Measurements from ENCODE around the gene LCE5A. TPM values are rescaled to one million over a fixed set of nuclear protein-coding genes. Genes with fewer than 3 reads are reported as not detected.
A peak's percentile ranks its signal among the peaks of the same experiment; 100 is the strongest.

LCE5A gene
- total RNA-seq, 6 experiments from 2014 or later = not detected

DNA sequence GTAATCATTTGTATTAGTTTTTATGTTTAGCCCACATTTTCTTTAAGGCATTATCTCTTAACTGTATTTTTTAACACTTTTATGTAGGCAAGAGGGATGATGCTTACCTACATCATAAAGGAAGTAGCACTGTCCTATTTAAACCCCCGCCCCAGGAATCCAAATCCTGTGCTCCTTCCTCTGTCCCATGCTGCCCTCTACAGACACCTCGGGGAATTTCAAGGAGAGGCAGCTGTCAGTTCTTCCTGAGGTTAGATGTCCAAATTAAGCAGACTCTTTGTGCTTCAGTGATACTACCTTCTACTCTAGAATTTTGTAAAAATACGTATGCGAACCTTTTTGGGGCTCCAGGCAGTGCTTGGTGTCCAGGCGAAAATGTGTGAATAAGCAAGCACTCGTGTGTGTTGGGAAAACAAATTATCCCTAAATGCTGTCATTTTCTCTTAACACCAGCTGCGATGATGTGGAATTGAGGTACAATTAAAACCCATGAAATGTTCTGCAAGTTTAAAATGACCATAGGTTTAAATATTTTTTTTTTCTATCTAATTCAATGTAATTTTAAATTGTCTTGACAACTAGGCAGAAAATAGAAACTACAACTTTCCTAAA, 22.8 kb downstream of the LCE5A start:
- TF ChIP-seq, protein P1, sequence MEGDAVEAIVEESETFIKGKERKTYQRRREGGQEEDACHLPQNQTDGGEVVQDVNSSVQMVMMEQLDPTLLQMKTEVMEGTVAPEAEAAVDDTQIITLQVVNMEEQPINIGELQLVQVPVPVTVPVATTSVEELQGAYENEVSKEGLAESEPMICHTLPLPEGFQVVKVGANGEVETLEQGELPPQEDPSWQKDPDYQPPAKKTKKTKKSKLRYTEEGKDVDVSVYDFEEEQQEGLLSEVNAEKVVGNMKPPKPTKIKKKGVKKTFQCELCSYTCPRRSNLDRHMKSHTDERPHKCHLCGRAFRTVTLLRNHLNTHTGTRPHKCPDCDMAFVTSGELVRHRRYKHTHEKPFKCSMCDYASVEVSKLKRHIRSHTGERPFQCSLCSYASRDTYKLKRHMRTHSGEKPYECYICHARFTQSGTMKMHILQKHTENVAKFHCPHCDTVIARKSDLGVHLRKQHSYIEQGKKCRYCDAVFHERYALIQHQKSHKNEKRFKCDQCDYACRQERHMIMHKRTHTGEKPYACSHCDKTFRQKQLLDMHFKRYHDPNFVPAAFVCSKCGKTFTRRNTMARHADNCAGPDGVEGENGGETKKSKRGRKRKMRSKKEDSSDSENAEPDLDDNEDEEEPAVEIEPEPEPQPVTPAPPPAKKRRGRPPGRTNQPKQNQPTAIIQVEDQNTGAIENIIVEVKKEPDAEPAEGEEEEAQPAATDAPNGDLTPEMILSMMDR (IDR thresholded peaks at IDR 0.05) = peak; percentile 77

DNA sequence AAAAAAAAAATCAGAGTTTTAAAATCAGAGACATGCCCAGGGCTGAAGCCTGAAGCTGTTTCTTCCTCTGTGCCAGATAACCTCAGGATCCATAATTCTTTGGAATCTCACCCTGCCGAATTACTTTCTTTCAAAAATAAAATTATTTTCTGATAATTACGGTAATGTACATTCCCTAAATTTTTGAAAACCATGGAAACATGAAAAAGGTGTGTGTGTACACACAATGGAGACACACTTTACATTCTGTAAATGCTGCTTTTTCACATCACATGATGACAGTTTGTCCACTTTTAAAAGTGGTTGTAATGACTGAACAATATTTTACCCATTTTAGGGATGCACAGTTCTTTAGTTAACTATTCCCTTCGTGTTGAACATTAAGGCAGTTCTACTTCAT, 25.2 kb downstream of the LCE5A start:
- no peak for DNase-seq
- peaks cover 5% of the 10 kb centered on the region; the same call in 1 of the 2 replicates for H3K9me3 Mint-ChIP-seq
- H3K27ac Mint-ChIP-seq = no peak overlapping the region
- peaks cover 6% of the 10 kb centered on the region; the same call in 1 of the 2 replicates for H3K27me3 Mint-ChIP-seq (ENCODE audit: insufficient read depth)
- no peaks in the 10 kb centered on the region for H3K4me1 Mint-ChIP-seq (ENCODE audit: low read depth)
- no peaks in the 10 kb centered on the region for H3K36me3 Mint-ChIP-seq (ENCODE audit: low read depth)
- H3K4me3 Mint-ChIP-seq = no peak overlapping the region
- TF ChIP-seq, protein P1 (IDR thresholded peaks at IDR 0.05) = no peak

More for the DNA sequence above, 22.8 kb downstream of the LCE5A start:
- H3K9me3 Mint-ChIP-seq = 0 out of 2 replicates have a peak, but pooled peaks cover 5% of the 10 kb centered on the region
- no peaks in the 10 kb centered on the region for H3K36me3 Mint-ChIP-seq (ENCODE audit: low read depth)
- H3K4me3 Mint-ChIP-seq = no peak overlapping the region
- peak; percentile 31 for DNase-seq
- peaks cover 8% of the 10 kb centered on the region; the same call in 1 of the 2 replicates for H3K27me3 Mint-ChIP-seq (ENCODE audit: insufficient read depth)
- H3K27ac Mint-ChIP-seq = no peak overlapping the region
- no peaks in the 10 kb centered on the region for H3K4me1 Mint-ChIP-seq (ENCODE audit: low read depth)

DNA sequence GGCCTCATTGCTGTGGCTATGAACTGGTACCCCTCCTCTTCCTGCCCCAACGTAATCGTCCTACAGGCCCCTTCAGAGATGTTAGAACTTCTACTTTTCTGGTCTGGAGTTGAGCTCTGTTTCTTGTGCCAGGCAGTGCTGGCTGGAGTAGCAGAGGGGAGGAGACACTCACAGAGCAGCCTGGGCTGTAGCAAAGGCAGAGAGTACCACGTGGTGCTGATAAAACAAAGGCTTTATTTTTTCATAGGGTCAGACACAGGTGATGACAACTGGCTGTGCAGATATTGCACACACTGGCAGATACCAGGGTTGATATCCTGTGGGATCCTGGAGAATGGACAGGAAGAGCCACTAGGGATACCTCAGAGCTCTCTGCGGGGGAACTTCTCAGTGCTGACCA, 26.9 kb downstream of the LCE5A start:
- DNase-seq = no peak
- Mint-ChIP-seq H3K4me1 (ENCODE audit: low read depth) (no peaks in the 10 kb centered on the region), H3K27ac (no peak overlapping the region), H3K27me3 (ENCODE audit: insufficient read depth) (peaks cover 6% of the 10 kb centered on the region; the same call in 1 of the 2 replicates), H3K9me3 (peaks cover 14% of the 10 kb centered on the region; the same call in 1 of the 2 replicates), H3K4me3 (no peak overlapping the region), H3K36me3 (ENCODE audit: low read depth) (no peaks in the 10 kb centered on the region)
- TF ChIP-seq, protein P1 (IDR thresholded peaks at IDR 0.05) = no peak

DNA sequence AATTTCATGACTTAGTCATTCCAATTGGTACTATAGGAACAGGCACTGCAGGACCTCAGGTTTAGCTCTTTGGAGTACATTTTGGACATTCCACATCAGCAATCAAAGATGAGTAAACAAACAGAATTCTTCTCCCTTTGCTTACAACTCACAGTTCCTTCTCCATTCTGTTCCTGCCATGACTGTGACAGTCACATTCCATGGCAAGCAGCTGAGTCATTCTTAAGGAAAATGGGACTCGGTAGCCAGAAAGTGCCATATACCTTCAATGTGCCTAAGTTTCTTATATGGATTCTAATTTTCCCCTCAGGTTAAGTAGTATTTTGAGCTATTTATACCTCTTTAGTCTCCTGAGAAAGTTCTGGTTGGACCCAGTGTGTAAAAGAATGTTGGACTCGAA, 29.3 kb downstream of the LCE5A start:
- DNase-seq = no peak
- no peaks in the 10 kb centered on the region for H3K4me1 Mint-ChIP-seq (ENCODE audit: low read depth)
- no peak overlapping the region for H3K4me3 Mint-ChIP-seq
- peaks cover 14% of the 10 kb centered on the region; the same call in 1 of the 2 replicates for H3K9me3 Mint-ChIP-seq
- H3K36me3 Mint-ChIP-seq (ENCODE audit: low read depth) = no peaks in the 10 kb centered on the region
- no peak overlapping the region for H3K27ac Mint-ChIP-seq
- H3K27me3 Mint-ChIP-seq (ENCODE audit: insufficient read depth) = peaks cover 8% of the 10 kb centered on the region; the same call in 1 of the 2 replicates
- TF ChIP-seq, protein P1 (IDR thresholded peaks at IDR 0.05) = no peak

DNA sequence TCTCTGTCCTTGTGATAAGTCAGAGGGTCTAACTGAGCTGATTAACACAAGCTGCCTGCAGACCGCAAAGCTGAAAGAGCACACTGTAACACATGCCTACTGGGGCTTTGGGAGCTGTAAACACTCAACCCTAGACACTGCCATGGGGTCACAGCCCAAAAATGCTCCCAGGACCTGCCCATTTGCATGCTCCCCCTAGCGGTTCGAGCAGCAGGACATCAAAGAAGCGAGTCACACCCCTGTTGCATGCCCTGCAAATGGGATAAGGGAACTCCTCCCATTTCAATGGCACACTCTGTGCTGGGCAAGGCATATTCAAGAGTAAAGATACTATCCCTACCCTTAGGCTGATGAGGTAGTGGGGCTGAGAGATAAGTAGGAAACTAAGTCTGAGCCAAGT, 33.2 kb downstream of the LCE5A start:
- Mint-ChIP-seq H3K27ac (no peak overlapping the region), H3K4me3 (no peak overlapping the region), H3K9me3 (peaks cover 9% of the 10 kb centered on the region; the same call in 1 of the 2 replicates), H3K27me3 (ENCODE audit: insufficient read depth) (peaks cover 5% of the 10 kb centered on the region; the same call in 1 of the 2 replicates), H3K36me3 (ENCODE audit: low read depth) (no peaks in the 10 kb centered on the region), H3K4me1 (ENCODE audit: low read depth) (no peaks in the 10 kb centered on the region)
- DNase-seq = no peak
- TF ChIP-seq, protein P1 (IDR thresholded peaks at IDR 0.05) = peak; percentile 18; the same call in 1 of the 2 replicates
